HepG2 (cell line): ENCODE measurements around the gene TMEM235. TPM values are rescaled to one million over a fixed set of nuclear protein-coding genes. Genes with fewer than 3 reads are reported as not detected.

ENCODE experiments used
- AGO2 ChIP-seq: fragments of 200-400 bp; formaldehyde crosslinking; optimal IDR thresholded peaks from 2 replicates; pipeline ENCODE3; 2017; ENCODE audit warnings: mild to moderate bottlenecking, low read depth, low read length, moderate library complexity
- EZH2 ChIP-seq: conservative IDR thresholded peaks from 2 replicates; pipeline ENCODE4 v1.6.1; 2012; ENCODE audit warnings: mild to moderate bottlenecking, low read depth, low read length, moderate library complexity
- HDAC2 ChIP-seq: sonication (generic); formaldehyde crosslinking; IDR thresholded peaks from 2 replicates; pipeline ENCODE4 v1.4.0; 2020; ENCODE audit warnings: missing genetic modification reagents
- IRX3 ChIP-seq: sonication (generic); formaldehyde crosslinking; IDR thresholded peaks from 2 replicates; pipeline ENCODE4 v1.8.1; 2023; ENCODE audit warnings: mild to moderate bottlenecking, low read depth, missing genetic modification reagents, borderline replicate concordance
- KAT8 ChIP-seq: IDR thresholded peaks from 2 replicates; pipeline ENCODE4 v1.6.1; 2016; ENCODE audit warnings: missing genetic modification reagents, missing compliant biosample characterization
- KLF9 ChIP-seq: IDR thresholded peaks from 2 replicates; pipeline ENCODE4 v1.6.1; 2016; ENCODE audit warnings: low read depth
- MAFF ChIP-seq: IDR thresholded peaks from 2 replicates; pipeline ENCODE4 v1.6.1; 2011; ENCODE audit warnings: low read depth, low read length, improper control_type of control experiment
- MAZ ChIP-seq, 2 experiments: sonication (generic) in 1 of 2; formaldehyde crosslinking in 1 of 2; IDR thresholded peaks; 2 replicates each; pipeline versions ENCODE4 v1.5.0 to v1.6.1; 2012 to 2020; ENCODE audit warnings: low read depth in 2 of 2, mild to moderate bottlenecking in 2 of 2, borderline replicate concordance in 1 of 2, improper control_type of control experiment in 1 of 2, low read length in 1 of 2, missing genetic modification reagents in 1 of 2, moderate library complexity in 1 of 2
- NCOR1 ChIP-seq: fragments of 200-600 bp; sonication (generic); IDR thresholded peaks from 2 replicates; pipeline ENCODE4 v1.7.0; 2017; ENCODE audit warnings: antibody characterized with exemption, low read length, borderline replicate concordance
- NFIB ChIP-seq: sonication (generic); formaldehyde crosslinking; IDR thresholded peaks from 2 replicates; pipeline ENCODE4 v1.9.0; 2021; ENCODE audit warnings: missing genetic modification reagents, mild to moderate bottlenecking, borderline replicate concordance
- SAFB2 ChIP-seq: sonication (generic); formaldehyde crosslinking; IDR thresholded peaks from 2 replicates; pipeline ENCODE4 v1.5.1; 2020; ENCODE audit warnings: missing genetic modification reagents, low read depth, mild to moderate bottlenecking, borderline replicate concordance
- SP4 ChIP-seq: sonication (generic); formaldehyde crosslinking; IDR thresholded peaks from 2 replicates; pipeline ENCODE4 v1.8.1; 2023; ENCODE audit warnings: mild to moderate bottlenecking, missing genetic modification reagents
- SRF ChIP-seq: IDR thresholded peaks from 2 replicates; pipeline ENCODE4 v1.6.1; 2011; ENCODE audit warnings: mild to moderate bottlenecking, low read depth, low read length, moderate library complexity
- TCF7 ChIP-seq: sonication (generic); IDR thresholded peaks from 2 replicates; pipeline ENCODE4 v1.6.1; 2016; ENCODE audit warnings: antibody characterized with exemption, low read depth
- ZFP62 ChIP-seq: sonication (generic); formaldehyde crosslinking; IDR thresholded peaks from 2 replicates; pipeline ENCODE4 v1.4.0; 2020; ENCODE audit warnings: missing genetic modification reagents
- ZFX ChIP-seq: sonication (generic); formaldehyde crosslinking; IDR thresholded peaks from 2 replicates; pipeline ENCODE4 v1.4.0; 2020; ENCODE audit warnings: mild to moderate bottlenecking, low read depth, missing genetic modification reagents, moderate library complexity
- ZNF180 ChIP-seq: sonication (generic); formaldehyde crosslinking; IDR thresholded peaks from 2 replicates; pipeline ENCODE4 v1.4.0; 2020; ENCODE audit warnings: low read depth, missing genetic modification reagents, borderline replicate concordance
- ZNF567 ChIP-seq: sonication (generic); formaldehyde crosslinking; IDR thresholded peaks from 2 replicates; pipeline ENCODE4 v1.8.1; 2023; ENCODE audit warnings: mild to moderate bottlenecking, missing genetic modification reagents, borderline replicate concordance
- ZNF616 ChIP-seq: sonication (generic); formaldehyde crosslinking; IDR thresholded peaks from 2 replicates; pipeline ENCODE4 v1.5.0; 2020; ENCODE audit warnings: low read depth, mild to moderate bottlenecking, missing genetic modification reagents
- polyA plus RNA-seq, 8 experiments: library from polyadenylated mRNA; depleted of rRNA in 3 of 8; stranded (reverse) in 7 of 8; unstranded in 1 of 8; fragments of >200 nt; fragmentation: Illumina TruSeq in 4 of 8; extraction: Trizol in 4 of 8; gene quantifications; 2 replicates each; pipeline versions ENCODE4 v1.2.1 to v1.2.3, GENCODE V29; 2011 to 2016; ENCODE audit warnings: low read depth in 4 of 8, missing spikeins in 1 of 8, mixed read lengths in 1 of 8; ENCODE audit not compliant: insufficient read depth in 1 of 8
- total RNA-seq, 5 experiments: library from RNA; depleted of rRNA; stranded (reverse); fragments of >200 nt; fragmentation: Illumina TruSeq; extraction: Trizol; gene quantifications; 2 replicates each; pipeline ENCODE4 v1.2.3, GENCODE V29; 2016; ENCODE audit warnings: low read depth in 1 of 5
- TF ChIP-seq, protein P1 (sequence below): IDR thresholded peaks from 2 replicates; pipeline ENCODE4 v1.6.1; 2012; ENCODE audit warnings: low read depth, low read length, improper control_type of control experiment
- TF ChIP-seq, protein P2 (sequence below): sonication (generic); formaldehyde crosslinking; IDR thresholded peaks from 2 replicates; pipeline ENCODE4 v1.4.0; 2020; ENCODE audit warnings: missing genetic modification reagents
- TF ChIP-seq, protein P3 (sequence below): sonication (generic); formaldehyde crosslinking; IDR thresholded peaks from 2 replicates; pipeline ENCODE4 v1.5.1; 2020; ENCODE audit warnings: missing genetic modification reagents, mild to moderate bottlenecking, borderline replicate concordance
- TF ChIP-seq, protein P4 (sequence below): conservative IDR thresholded peaks from 2 replicates; pipeline ENCODE4 v1.6.1; 2018; ENCODE audit warnings: missing genetic modification reagents

The TMEM235 gene
- total and polyA plus RNA-seq, 2 of the 13 experiments (the other 11 are each of a cell fraction or from before 2014, with no cell fraction given), result not detected

DNA sequence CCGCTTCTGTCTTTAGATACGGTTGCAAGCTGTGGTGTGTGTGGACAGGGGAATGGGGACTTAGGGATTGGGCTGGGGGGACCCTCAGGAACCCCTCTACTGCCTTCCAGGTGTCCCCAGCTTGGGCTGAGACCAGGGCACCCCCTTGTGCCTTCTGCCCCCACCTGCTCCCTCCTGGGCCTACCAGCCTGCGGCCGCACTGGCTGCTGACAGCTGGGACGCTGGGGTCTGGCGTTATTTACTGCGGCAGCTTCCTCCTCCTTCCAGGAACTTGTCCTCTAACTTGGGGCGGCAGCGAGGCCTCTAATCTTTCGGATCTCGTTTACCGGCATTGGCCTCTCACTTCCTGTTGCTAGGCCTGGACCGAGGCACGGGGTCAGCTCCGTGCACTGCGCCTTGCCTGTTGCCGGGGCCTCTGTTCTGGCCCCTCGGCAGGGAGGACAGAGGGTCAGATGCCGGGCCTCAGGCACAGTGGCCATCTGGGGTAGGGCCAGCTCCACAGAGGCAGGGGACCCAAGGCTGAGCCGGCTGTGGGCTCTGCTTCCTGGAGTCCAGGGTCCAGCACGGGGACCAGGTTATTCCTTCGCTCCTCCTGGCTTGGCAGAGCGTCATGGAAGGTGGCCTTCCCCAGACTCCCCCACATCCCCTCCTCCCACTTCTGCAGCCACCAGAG, 31.8 kb downstream of the TMEM235 start (continued):
- TF ChIP-seq SP4 (CRISPR knock-in tag) (peak; percentile 53; the same call in 1 of the 2 replicates), KLF9 (no peak), NFIB (no peak), ZNF180 (CRISPR knock-in tag) (no peak), SAFB2 (CRISPR knock-in tag) (no peak), HDAC2 (CRISPR knock-in tag) (peak; percentile 50; the same call in 1 of the 2 replicates), NCOR1 (no peak), SRF (no peak), IRX3 (no peak), MAZ (IDR thresholded peaks at IDR 0.05; ENCODE audit: borderline replicate concordance, low read depth, low read length) (0 out of 2 replicates have a peak, but pooled peaks have one; percentile 42), MAZ (CRISPR knock-in tag; IDR thresholded peaks at IDR 0.05; ENCODE audit: low read depth) (no peak), ZFP62 (CRISPR knock-in tag) (no peak), EZH2 (no peak), ZNF567 (CRISPR knock-in tag) (no peak), AGO2 (no peak), ZFX (CRISPR knock-in tag) (peak; percentile 94), ZNF616 (CRISPR knock-in tag) (peak; percentile 79; the same call in 1 of the 2 replicates), MAFF (no peak), KAT8 (peak; percentile 80), TCF7 (peak; percentile 17; the same call in 1 of the 2 replicates)
- TF ChIP-seq, protein P1, sequence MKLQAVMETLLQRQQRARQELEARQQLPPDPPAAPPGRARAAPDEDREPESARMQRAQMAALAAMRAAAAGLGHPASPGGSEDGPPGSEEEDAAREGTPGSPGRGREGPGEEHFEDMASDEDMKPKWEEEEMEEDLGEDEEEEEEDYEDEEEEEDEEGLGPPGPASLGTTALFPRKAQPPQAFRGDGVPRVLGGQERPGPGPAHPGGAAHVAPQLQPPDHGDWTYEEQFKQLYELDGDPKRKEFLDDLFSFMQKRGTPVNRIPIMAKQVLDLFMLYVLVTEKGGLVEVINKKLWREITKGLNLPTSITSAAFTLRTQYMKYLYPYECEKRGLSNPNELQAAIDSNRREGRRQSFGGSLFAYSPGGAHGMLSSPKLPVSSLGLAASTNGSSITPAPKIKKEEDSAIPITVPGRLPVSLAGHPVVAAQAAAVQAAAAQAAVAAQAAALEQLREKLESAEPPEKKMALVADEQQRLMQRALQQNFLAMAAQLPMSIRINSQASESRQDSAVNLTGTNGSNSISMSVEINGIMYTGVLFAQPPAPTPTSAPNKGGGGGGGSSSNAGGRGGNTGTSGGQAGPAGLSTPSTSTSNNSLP, result no peak
- TF ChIP-seq, protein P2, sequence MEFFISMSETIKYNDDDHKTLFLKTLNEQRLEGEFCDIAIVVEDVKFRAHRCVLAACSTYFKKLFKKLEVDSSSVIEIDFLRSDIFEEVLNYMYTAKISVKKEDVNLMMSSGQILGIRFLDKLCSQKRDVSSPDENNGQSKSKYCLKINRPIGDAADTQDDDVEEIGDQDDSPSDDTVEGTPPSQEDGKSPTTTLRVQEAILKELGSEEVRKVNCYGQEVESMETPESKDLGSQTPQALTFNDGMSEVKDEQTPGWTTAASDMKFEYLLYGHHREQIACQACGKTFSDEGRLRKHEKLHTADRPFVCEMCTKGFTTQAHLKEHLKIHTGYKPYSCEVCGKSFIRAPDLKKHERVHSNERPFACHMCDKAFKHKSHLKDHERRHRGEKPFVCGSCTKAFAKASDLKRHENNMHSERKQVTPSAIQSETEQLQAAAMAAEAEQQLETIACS, result no peak
- TF ChIP-seq, protein P3, sequence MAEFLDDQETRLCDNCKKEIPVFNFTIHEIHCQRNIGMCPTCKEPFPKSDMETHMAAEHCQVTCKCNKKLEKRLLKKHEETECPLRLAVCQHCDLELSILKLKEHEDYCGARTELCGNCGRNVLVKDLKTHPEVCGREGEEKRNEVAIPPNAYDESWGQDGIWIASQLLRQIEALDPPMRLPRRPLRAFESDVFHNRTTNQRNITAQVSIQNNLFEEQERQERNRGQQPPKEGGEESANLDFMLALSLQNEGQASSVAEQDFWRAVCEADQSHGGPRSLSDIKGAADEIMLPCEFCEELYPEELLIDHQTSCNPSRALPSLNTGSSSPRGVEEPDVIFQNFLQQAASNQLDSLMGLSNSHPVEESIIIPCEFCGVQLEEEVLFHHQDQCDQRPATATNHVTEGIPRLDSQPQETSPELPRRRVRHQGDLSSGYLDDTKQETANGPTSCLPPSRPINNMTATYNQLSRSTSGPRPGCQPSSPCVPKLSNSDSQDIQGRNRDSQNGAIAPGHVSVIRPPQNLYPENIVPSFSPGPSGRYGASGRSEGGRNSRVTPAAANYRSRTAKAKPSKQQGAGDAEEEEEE, result no peak
- TF ChIP-seq, protein P4, sequence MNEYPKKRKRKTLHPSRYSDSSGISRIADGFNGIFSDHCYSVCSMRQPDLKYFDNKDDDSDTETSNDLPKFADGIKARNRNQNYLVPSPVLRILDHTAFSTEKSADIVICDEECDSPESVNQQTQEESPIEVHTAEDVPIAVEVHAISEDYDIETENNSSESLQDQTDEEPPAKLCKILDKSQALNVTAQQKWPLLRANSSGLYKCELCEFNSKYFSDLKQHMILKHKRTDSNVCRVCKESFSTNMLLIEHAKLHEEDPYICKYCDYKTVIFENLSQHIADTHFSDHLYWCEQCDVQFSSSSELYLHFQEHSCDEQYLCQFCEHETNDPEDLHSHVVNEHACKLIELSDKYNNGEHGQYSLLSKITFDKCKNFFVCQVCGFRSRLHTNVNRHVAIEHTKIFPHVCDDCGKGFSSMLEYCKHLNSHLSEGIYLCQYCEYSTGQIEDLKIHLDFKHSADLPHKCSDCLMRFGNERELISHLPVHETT, result peak; percentile 63; the same call in 1 of the 2 replicates
